Bronchial epithelial cell (primary cell): ENCODE measurements around the gene SLC35C1. TPM values are rescaled to one million over a fixed set of nuclear protein-coding genes. Genes with fewer than 3 reads are reported as not detected.

Experiments used
- DNase-seq: peaks from one replicate; pipeline ENCODE4 v3.0.0-alpha.2; 2010; ENCODE audit warnings: low read depth
- FAIRE-seq: peaks from 2 replicates; lab custom pipeline; 2011; peaks lifted over from hg19 to GRCh38; lab: Jason Lieb, UNC
- H3K27me3 ChIP-seq: 2 replicates; pipeline ENCODE4 v1.5.1; 2011; ENCODE audit warnings: low read length; ENCODE audit not compliant: control insufficient read depth, insufficient read depth
- H3K36me3 ChIP-seq: 2 replicates; pipeline ENCODE4 v1.5.1; 2011; ENCODE audit warnings: low read length; ENCODE audit not compliant: control insufficient read depth, insufficient read depth
- H3K4me3 ChIP-seq: 2 replicates; pipeline ENCODE4 v1.5.1; 2011; ENCODE audit warnings: mild to moderate bottlenecking, low read depth, low read length, control low read depth
- total RNA-seq: library from RNA; depleted of rRNA; stranded (reverse); fragments of >200 nt; gene quantifications from 2 replicates; pipeline ENCODE4 v1.2.1, GENCODE V29; 2014
- TF ChIP-seq, protein P1 (sequence below): IDR thresholded peaks from 2 replicates; pipeline ENCODE4 v1.5.1; 2011; ENCODE audit warnings: mild to moderate bottlenecking, moderate library complexity, low read length, control low read depth, inconsistent platforms; ENCODE audit not compliant: insufficient read depth, severe bottlenecking

SLC35C1 gene
- total RNA-seq, 1 donor from 2014 or later = 7.6 TPM

DNA sequence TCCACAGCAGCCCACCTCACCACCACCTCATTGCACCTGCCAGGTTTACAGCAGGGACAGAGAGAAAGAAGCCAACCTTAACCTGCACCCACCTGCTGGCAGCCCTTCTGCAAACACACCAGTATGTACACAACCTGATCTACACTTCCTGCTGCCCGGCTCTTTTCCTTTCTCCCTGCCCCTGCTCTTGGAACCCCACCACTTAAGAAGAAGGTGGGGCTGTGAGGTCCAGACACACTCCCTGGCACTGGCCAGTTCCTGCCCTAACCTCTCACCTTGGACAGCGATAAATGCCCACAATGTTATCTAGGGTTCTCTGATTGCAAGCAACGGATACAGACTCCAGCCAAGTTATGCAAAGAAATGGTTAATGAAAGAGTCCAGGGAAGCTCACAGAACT is 10.8 kb upstream of the SLC35C1 start:
- TF ChIP-seq, protein P1, sequence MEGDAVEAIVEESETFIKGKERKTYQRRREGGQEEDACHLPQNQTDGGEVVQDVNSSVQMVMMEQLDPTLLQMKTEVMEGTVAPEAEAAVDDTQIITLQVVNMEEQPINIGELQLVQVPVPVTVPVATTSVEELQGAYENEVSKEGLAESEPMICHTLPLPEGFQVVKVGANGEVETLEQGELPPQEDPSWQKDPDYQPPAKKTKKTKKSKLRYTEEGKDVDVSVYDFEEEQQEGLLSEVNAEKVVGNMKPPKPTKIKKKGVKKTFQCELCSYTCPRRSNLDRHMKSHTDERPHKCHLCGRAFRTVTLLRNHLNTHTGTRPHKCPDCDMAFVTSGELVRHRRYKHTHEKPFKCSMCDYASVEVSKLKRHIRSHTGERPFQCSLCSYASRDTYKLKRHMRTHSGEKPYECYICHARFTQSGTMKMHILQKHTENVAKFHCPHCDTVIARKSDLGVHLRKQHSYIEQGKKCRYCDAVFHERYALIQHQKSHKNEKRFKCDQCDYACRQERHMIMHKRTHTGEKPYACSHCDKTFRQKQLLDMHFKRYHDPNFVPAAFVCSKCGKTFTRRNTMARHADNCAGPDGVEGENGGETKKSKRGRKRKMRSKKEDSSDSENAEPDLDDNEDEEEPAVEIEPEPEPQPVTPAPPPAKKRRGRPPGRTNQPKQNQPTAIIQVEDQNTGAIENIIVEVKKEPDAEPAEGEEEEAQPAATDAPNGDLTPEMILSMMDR = no peak
- FAIRE-seq = no peak
- Histone ChIP-seq H3K4me3 (no peak overlapping the region), H3K27me3 (no peaks in the 10 kb centered on the region), H3K36me3 (no peaks in the 10 kb centered on the region)
- no peak for DNase-seq

DNA sequence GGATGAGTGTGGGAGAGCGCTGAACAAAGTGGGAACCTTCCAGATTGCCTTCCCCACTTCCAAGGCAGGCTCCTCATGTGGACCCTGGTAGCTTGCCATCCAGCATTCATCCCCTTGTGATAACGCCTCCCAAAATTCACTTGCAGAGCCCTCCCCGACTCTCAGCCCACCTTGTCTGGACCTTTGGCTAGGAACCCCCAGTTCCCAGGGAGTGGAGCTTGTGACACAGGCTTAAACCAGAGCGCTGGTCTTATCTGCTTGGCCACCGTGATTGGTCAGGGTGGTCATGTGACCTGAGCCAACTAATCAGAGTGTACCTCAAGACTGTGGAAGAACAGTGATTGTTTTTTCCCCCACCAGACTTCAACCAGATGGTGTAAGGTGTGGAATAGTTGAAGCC is 9.6 kb upstream of the SLC35C1 start:
- H3K27me3 ChIP-seq = no peaks in the 10 kb centered on the region
- no peak overlapping the region for H3K4me3 ChIP-seq
- no peaks in the 10 kb centered on the region for H3K36me3 ChIP-seq
- TF ChIP-seq, protein P1 = no peak
- DNase-seq (no peak), FAIRE-seq (peak; percentile 72)

DNA sequence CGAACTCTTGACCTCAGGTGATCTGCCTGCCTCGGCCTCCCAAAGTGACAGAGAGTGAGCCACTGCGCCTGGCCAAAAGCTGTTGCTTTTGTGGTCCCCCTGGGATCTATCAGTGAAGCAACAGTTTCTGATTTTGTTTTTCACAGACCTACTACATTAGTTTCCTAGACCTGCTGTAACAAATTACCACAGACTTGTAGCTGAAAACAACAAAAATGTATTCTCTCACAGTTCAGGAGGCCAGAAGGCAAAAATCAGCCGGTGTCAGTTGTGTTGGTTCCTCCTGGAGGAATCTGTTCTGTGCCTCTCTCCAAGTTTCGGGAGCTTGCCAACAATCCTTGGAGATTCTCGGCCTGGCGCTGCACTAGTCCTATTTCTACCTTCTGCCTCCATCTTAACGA is 8.5 kb upstream of the SLC35C1 start:
- TF ChIP-seq, protein P1 = no peak
- Histone ChIP-seq H3K4me3 (no peak overlapping the region), H3K27me3 (no peaks in the 10 kb centered on the region), H3K36me3 (no peaks in the 10 kb centered on the region)
- no peak for DNase-seq
- no peak for FAIRE-seq

DNA sequence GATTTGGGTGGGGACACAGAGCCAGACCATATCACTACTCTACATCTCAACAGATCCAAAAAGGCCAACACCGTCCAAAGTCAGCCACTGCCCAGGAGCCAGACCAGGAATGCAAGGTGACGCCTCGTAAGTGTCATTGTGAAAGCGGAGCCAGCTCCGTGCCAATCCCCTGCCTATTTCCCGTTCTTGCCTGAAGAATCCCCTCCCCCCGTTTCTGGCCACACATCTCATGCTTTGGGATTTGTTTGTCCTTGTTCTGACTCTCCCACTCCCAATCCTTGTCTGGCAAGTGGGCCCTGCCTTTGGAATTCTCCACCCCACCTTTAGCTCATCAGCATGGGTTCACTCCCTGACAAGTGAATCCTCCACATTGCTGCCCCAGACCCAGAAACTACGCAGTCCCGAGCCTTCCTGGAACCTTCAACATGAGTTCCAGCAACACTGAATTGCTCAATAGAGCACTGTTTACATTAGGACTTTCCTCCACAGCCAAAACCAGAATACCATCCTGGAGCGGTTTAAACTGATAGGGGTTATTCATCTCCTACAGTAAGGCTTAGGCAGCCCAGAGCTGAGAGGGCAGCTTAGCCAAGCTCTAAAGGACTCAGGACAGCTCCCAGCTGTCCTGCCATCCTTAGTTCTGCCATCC is 6.0 kb upstream of the SLC35C1 start:
- no peaks in the 10 kb centered on the region for H3K36me3 ChIP-seq
- no peaks in the 10 kb centered on the region for H3K27me3 ChIP-seq
- H3K4me3 ChIP-seq = no peak overlapping the region
- TF ChIP-seq, protein P1 = no peak
- DNase-seq = peak; percentile 23
- no peak for FAIRE-seq

DNA sequence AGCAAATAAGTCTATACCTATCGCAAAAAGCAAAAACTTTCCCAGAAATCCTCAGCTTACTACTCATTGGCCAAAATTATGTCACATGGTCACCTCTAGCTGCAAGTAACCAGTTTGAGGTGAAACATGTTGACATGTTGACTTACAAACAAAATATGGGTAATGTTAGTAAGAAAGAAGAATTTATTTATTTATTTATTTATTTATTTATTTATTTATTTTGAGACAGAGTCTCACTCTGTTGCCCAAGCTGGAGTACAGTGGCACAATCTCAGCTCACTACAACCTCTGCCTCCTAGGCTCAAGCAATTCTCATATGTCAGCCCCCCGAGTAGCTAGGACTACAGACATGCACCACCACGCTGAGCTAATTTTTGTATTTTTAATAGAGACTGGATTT is 5.4 kb upstream of the SLC35C1 start:
- H3K27me3 ChIP-seq = no peaks in the 10 kb centered on the region
- no peak overlapping the region for H3K4me3 ChIP-seq
- TF ChIP-seq, protein P1 = no peak
- no peak for DNase-seq
- no peaks in the 10 kb centered on the region for H3K36me3 ChIP-seq
- FAIRE-seq = no peak

DNA sequence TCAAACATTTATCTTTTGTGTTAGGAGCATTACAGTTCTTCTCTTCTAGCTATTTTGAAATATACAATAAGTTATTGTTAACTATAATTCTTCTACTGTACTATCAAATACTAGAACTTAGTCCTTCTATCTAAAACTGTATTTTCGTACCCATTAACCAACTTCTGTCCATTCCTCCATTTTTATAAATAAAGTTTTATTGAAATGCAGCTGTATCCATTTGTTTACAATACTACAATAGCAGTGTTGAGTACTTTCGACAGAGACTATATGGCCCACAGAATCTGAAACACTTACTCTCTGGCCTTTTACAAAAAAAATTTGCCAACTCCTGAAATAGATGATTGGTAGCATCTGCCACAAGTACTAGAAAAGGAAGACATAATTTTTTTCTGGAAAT is 4.7 kb upstream of the SLC35C1 start:
- no peak overlapping the region for H3K4me3 ChIP-seq
- no peak for DNase-seq
- TF ChIP-seq, protein P1 = no peak
- H3K36me3 ChIP-seq = no peaks in the 10 kb centered on the region
- no peak for FAIRE-seq
- H3K27me3 ChIP-seq = no peaks in the 10 kb centered on the region
